Prostate gland (tissue), 2 donors: Measurements from ENCODE around the gene XRCC3. TPM values are rescaled to one million over a fixed set of nuclear protein-coding genes. Genes with fewer than 3 reads are reported as not detected.

ENCODE experiments used
- DNase-seq: peaks from one replicate; pipeline ENCODE4 v3.0.0-alpha.2; 2019; ENCODE audit warnings: low spot score
- H3K27ac ChIP-seq, 2 donors: fragments of 200-600 bp; sonication (generic); 2 replicates each; pipeline ENCODE4 v1.5.1; 2017 to 2019
- H3K27me3 ChIP-seq: fragments of 200-600 bp; sonication (generic); replicated peaks from 2 replicates; pipeline ENCODE4 v1.5.1; 2019; ENCODE audit not compliant: insufficient read depth
- H3K36me3 ChIP-seq, 2 donors: fragments of 200-600 bp; sonication (generic); 1 replicate in 1 of 2; 2 replicates in 1 of 2; pipeline versions ENCODE4 v1.5.1 to v1.8.1; 2017 to 2019
- H3K4me1 ChIP-seq: fragments of 200-600 bp; sonication (generic); replicated peaks from 2 replicates; pipeline ENCODE4 v1.5.1; 2019
- H3K4me3 ChIP-seq, 2 donors: fragments of 200-600 bp; sonication (generic); 2 replicates each; pipeline ENCODE4 v1.5.1; 2017 to 2019
- H3K9me3 ChIP-seq: fragments of 200-600 bp; sonication (generic); 2 replicates; pipeline ENCODE4 v1.5.1; 2017
- POLR2A ChIP-seq: fragments of 450-650 bp; IDR thresholded peaks from one replicate; pipeline ENCODE4 v1.6.1; 2016; ENCODE audit warnings: antibody characterized with exemption, mild to moderate bottlenecking
- POLR2AphosphoS5 ChIP-seq: sonication (generic); formaldehyde crosslinking; IDR thresholded peaks from one replicate; pipeline ENCODE4 v1.6.1; 2017; ENCODE audit warnings: antibody characterized with exemption
- WGBS: methylation state at CpG from one replicate; pipeline ENCODE4 v1.1.5; 2018; 5-methylcytosine and 5-hydroxymethylcytosine counted together
- intact Hi-C: fragments of 100-400 bp; cut with DNase I; formaldehyde crosslinking; loops from one replicate; pipeline ENCODE4 v1.14.2; 2022
- total RNA-seq, 2 donors: library from RNA; depleted of rRNA; stranded (reverse); fragments of >200 nt; gene quantifications; one replicate each; pipeline ENCODE4 v1.1.0, GENCODE V29; 2016
- TF ChIP-seq, protein P1 (sequence below), 4 experiments: fragments of 200-600 bp in 2 of 4; fragments of 450-650 bp in 2 of 4; sonication (generic) in 2 of 4; IDR thresholded peaks; 1 replicate in 3 of 4; 2 replicates in 1 of 4; pipeline ENCODE4 v1.5.1; 2016 to 2019; ENCODE audit warnings: antibody characterized with exemption in 4 of 4, mild to moderate bottlenecking in 2 of 4, moderate library complexity in 2 of 4

Gene XRCC3
- total RNA-seq, 2 donors from 2014 or later, result 24.7 to 33.2 TPM

DNA sequence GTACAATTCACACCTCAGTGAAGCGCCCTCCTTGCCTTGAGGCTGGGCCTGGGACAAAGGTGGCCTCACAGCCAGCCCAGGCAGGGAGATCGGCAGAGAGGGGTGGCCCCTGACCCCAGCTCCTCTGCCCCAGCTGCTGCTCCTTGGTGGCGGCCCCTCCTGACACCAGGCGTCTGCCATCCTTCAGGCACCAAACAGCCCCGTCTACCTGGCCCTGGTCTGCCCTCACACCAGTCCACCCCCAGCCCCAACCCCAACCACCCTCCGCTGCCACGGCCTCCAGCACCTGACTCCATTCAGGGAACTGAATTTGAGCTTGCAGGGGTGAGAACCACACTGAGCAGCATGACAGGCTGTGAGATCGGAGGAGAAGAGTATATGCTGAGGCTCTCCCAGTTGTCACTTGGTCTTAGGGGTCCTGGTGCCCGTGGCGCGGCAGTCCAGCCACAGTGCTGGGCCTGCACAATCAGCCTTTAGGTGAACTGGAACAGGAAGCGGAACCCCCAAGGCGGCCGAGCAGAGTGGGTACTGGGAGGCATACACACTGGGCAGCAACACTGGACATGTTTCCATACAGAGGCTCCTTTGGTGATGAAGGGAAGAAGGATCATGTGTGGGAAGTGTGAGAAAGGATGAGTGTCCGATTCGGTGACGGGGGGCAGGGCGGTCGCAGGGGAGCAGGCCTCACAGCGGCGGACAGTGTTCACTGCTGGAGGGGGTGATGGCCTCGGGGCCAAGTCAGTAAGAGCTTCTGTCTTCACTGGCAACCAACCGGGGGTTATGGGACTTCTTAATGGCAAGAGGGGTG lies 19.0 kb upstream of the XRCC3 start:
- 93% methylated on average over 23 of the region's 23 CpGs for WGBS
- H3K9me3 ChIP-seq, result no peaks in the 10 kb centered on the region
- no peaks in the 10 kb centered on the region for H3K27me3 ChIP-seq
- H3K27ac ChIP-seq, result peak overlapping the region; percentile 88 to 92
- no peak overlapping the region for H3K4me3 ChIP-seq
- TF ChIP-seq, protein P1, sequence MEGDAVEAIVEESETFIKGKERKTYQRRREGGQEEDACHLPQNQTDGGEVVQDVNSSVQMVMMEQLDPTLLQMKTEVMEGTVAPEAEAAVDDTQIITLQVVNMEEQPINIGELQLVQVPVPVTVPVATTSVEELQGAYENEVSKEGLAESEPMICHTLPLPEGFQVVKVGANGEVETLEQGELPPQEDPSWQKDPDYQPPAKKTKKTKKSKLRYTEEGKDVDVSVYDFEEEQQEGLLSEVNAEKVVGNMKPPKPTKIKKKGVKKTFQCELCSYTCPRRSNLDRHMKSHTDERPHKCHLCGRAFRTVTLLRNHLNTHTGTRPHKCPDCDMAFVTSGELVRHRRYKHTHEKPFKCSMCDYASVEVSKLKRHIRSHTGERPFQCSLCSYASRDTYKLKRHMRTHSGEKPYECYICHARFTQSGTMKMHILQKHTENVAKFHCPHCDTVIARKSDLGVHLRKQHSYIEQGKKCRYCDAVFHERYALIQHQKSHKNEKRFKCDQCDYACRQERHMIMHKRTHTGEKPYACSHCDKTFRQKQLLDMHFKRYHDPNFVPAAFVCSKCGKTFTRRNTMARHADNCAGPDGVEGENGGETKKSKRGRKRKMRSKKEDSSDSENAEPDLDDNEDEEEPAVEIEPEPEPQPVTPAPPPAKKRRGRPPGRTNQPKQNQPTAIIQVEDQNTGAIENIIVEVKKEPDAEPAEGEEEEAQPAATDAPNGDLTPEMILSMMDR (IDR thresholded peaks at IDR 0.05), result no peak
- TF ChIP-seq POLR2A (no peak), POLR2AphosphoS5 (no peak)
- H3K4me1 ChIP-seq, result peaks cover 49% of the 10 kb centered on the region
- H3K36me3 ChIP-seq, result no peaks in the 10 kb centered on the region
- DNase-seq, result no peak
- intact Hi-C loops, result no loop called here

DNA sequence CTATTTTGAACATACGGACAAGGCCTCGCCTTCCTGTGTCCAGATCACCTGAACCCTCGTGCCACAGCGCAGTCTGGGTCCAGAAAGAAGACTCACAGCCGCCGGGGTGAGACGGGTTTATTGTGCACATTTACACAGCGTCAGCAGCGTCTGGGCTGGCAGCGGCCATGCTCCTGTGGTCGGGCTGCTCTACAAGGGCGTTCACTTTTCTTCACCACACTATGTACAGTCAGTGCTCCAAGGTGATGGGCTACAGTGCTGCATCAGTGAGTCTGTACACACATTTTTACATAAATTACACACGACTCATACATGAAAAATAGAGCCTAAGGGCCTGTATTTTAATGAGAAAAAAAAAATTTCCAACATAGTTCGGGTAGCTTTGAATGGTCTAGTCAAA lies 18.4 kb upstream of the XRCC3 start:
- Histone ChIP-seq H3K9me3 (no peaks in the 10 kb centered on the region), H3K4me3 (no peak overlapping the region), H3K27ac (peak overlapping the region; percentile 88 to 92), H3K27me3 (no peaks in the 10 kb centered on the region), H3K4me1 (peaks cover 53% of the 10 kb centered on the region), H3K36me3 (no peaks in the 10 kb centered on the region)
- 57% methylated on average over 14 of the region's 14 CpGs for WGBS
- intact Hi-C loops, result no loop called here
- DNase-seq, result no peak
- TF ChIP-seq POLR2AphosphoS5, result no peak
- no peak for TF ChIP-seq POLR2A
- TF ChIP-seq, protein P1 (IDR thresholded peaks at IDR 0.05), result no peak

DNA sequence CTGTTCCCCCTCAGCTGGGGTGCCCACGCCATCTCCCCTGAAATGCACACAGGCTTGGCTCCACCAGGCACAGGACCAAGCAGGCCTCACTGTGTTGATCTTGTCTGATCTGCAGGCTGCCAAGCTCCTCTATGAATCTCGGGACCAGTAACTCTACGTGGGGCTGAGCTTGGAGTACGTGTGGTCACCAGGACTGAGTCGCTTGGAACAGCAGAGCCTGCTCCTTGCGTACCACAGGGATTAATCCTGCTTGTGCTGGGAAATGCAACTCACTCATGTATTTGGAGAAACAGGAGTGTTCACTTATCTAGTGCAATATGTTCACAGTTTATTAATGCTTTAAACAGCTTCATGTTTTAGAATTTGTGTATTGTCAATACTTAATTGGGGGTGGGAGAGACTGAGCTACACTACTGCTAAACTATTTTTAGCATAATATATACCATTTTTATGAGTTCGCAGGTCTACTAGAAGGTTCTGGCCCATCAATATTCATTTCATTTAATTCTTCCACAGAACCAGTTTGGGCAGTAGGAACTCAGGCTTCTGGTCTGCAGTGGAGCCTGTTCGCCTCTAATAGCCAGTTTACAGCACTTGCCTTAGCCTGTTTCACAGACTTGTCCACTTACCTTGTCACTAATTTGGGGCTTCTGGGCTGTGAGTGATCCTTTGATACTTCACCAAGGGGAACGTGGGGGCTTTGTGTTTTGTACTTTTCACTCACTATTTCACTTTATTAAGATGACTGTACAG lies 17.8 kb upstream of the XRCC3 start:
- 65% methylated on average over 9 of the region's 9 CpGs for WGBS
- Histone ChIP-seq H3K4me1 (peaks cover 59% of the 10 kb centered on the region), H3K9me3 (no peaks in the 10 kb centered on the region), H3K27ac (peak overlapping the region; percentile 88 to 92), H3K36me3 (no peaks in the 10 kb centered on the region), H3K4me3 (no peak overlapping the region), H3K27me3 (no peaks in the 10 kb centered on the region)
- intact Hi-C loops, result no loop called here
- no peak for DNase-seq
- TF ChIP-seq POLR2AphosphoS5, result peak; percentile 21
- TF ChIP-seq, protein P1 (IDR thresholded peaks at IDR 0.05), result no peak
- TF ChIP-seq POLR2A, result no peak

DNA sequence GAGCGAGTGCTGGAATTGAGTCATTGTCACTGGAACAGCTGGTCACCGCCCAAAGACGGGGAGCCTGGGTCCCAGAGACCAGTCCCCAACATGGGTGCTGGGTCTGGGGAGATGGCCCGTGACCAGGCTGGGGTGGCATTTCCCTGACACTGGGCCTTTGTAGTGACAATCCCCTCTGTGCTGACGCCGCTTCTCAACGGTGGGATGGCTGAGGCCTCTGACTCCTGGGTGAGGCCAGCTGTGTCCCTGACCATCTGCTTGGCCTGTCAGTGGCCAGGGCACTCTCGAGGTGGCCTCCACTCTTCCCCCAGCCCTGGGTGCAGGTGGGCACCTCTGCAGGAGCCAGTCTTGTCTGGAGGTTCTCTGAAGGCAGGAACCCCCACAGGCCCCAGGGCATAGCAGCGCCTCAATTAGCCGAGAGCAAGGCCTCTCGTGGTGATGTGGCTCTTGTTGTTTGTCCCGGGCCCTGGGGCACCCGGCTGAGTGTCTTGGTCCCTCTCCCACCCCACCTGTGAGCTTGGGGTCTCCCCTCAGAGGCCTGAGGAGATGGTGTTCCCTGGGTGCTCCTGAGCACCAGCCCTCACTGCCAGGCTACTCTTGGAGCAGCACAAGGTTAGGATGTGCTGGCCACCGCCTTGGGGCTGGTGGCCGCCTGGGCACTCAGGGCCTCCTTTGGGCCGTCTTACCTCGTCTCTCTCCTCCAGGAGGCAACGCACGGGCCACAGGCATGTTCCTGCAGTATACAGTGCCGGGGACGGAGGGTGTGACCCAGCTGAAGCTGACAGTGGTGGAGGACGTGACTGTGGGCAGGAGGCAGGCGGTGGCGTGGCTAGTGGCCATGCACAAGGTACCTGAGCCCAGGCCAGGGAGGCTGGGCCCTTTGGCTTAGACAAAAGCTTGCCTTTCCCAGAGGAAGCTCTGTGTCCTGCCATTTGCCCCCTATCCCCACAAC lies 16.9 kb upstream of the XRCC3 start:
- intact Hi-C loops, result no loop called here
- TF ChIP-seq POLR2AphosphoS5 (no peak), POLR2A (no peak)
- TF ChIP-seq, protein P1 (IDR thresholded peaks at IDR 0.05), result no peak
- Histone ChIP-seq H3K4me1 (peaks cover 63% of the 10 kb centered on the region), H3K4me3 (no peak overlapping the region), H3K27ac (peak overlapping the region; percentile 50 to 88), H3K27me3 (no peaks in the 10 kb centered on the region), H3K9me3 (no peaks in the 10 kb centered on the region), H3K36me3 (no peaks in the 10 kb centered on the region)
- DNase-seq, result no peak
- 92% methylated on average over 24 of the region's 24 CpGs for WGBS
